OCI-LY1 (cell line): ENCODE results near the gene RGS19.

ENCODE experiments used
- CTCF ChIP-seq: fragments of 200-600 bp; sonication (generic), shearing (Covaris generic); IDR thresholded peaks from 2 replicates; pipeline ENCODE4 v1.5.1; 2017; ENCODE audit warnings: mild to moderate bottlenecking, antibody characterized with exemption, low read length, moderate library complexity, mixed read lengths
- EZH2 ChIP-seq: fragments of 200-600 bp; sonication (generic), shearing (Covaris generic); IDR thresholded peaks from 2 replicates; pipeline ENCODE4 v1.8.0; 2017; ENCODE audit warnings: borderline replicate concordance, mixed run types, mild to moderate bottlenecking, antibody characterized with exemption, low read length, moderate library complexity, mixed read lengths

DNA sequence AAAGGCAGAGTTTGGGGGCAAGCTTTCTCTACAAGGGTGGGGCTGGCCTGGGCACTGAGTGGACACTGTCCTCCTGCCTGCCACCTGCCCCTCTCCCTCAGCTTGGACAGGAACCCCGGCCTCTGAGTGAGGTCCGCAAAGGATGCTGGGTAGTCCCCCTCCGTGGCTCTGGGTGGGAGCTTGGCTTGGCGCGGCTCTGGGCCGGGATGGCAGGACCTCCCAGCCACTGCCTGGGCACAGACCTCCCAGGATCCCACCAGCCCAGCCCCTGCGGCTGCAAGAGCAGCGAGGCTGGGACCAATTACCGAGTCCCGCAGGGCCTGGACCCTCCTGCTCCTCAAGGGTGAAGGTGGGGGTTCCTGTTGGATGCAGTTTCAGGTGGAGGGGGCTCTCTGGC, 27.0 kb downstream of the RGS19 start:
- TF ChIP-seq CTCF, result no peak
- no peak for TF ChIP-seq EZH2
